SH-SY5Y (cell line): ENCODE measurements around the gene STK32C.

ENCODE experiments used
- GATA2 ChIP-seq: IDR thresholded peaks from 2 replicates; pipeline ENCODE4 v1.6.1; 2011; ENCODE audit warnings: mild to moderate bottlenecking, low read depth, low read length
- GATA3 ChIP-seq: IDR thresholded peaks from 2 replicates; pipeline ENCODE4 v1.6.1; 2011; ENCODE audit warnings: low read depth, mild to moderate bottlenecking, low read length, moderate library complexity

DNA sequence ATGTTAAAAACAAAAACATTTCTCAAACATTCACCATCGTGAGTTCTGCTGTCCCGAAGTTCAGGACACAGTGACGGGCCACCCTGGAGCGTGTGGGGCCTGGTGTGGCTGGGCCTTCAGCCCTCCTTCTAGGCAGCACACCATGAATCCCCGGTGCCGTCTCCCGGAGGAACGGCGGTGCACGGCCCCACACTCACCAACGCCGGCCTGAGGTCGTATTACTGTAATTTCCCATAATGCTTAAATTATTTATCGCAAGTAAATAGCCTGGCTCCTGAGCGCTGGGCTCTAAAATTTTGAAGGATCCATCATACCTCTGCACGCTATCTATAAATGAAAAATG lies 1.4 kb downstream of the STK32C start:
- TF ChIP-seq GATA3, result no peak
- TF ChIP-seq GATA2, result no peak
